IPS-11a (cell line): ENCODE measurements around the gene PLEKHM2.
"Not testable (repeated sequence)": the region's sequence is repeated elsewhere in the genome, so short reads cannot be mapped to it uniquely, and the experiment has no call there.

Experiments
- H3K4me3 ChIP-seq: one replicate; pipeline ENCODE4 v1.5.1; 2013; ENCODE audit warnings: low read depth, low read length, control low read depth

PLEKHM2 gene, protein sequence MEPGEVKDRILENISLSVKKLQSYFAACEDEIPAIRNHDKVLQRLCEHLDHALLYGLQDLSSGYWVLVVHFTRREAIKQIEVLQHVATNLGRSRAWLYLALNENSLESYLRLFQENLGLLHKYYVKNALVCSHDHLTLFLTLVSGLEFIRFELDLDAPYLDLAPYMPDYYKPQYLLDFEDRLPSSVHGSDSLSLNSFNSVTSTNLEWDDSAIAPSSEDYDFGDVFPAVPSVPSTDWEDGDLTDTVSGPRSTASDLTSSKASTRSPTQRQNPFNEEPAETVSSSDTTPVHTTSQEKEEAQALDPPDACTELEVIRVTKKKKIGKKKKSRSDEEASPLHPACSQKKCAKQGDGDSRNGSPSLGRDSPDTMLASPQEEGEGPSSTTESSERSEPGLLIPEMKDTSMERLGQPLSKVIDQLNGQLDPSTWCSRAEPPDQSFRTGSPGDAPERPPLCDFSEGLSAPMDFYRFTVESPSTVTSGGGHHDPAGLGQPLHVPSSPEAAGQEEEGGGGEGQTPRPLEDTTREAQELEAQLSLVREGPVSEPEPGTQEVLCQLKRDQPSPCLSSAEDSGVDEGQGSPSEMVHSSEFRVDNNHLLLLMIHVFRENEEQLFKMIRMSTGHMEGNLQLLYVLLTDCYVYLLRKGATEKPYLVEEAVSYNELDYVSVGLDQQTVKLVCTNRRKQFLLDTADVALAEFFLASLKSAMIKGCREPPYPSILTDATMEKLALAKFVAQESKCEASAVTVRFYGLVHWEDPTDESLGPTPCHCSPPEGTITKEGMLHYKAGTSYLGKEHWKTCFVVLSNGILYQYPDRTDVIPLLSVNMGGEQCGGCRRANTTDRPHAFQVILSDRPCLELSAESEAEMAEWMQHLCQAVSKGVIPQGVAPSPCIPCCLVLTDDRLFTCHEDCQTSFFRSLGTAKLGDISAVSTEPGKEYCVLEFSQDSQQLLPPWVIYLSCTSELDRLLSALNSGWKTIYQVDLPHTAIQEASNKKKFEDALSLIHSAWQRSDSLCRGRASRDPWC

GRCh38 chr1:15684042-15684461 is at the start of gene PLEKHM2:
Gene PLEKHM2 (plus strand): TSS chr1:15684320. CDS start chr1:15684559, 239 bp downstream.
- H3K4me3 ChIP-seq = peak within 1 kb of the TSS; percentile 55

DNA sequence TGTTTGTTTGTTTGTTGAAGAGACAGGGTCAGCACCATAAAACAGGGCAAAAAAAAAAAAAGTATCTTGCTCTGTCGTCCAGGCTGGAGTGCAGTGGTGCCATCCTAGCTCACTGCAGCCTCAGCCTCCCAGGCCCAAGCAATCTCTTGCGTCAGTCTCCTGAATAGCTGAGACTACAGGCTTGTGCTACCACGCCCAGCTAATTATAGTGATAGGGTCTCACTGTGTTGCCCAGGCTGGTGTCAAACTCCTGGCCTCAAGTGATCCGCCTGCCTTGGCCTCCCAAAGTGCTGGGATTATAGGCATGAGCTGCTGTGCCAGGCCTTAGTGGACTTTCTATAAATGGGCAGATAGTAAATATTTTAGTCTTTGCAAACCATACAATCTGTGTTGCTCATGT is 47.7 kb upstream of the PLEKHM2 start:
- H3K4me3 ChIP-seq = no peak overlapping the region

GRCh38 chr1:15637826-15638225 is 46.3 kb upstream of the PLEKHM2 start:
- no peak overlapping the region for H3K4me3 ChIP-seq

GRCh38 chr1:15639262-15639661 is 44.9 kb upstream of the PLEKHM2 start:
- no peak overlapping the region for H3K4me3 ChIP-seq

- no peak overlapping the region for H3K4me3 ChIP-seq
Measured at GRCh38 chr1:15639931-15640330, 44.2 kb upstream of the PLEKHM2 start.

- H3K4me3 ChIP-seq = no peak overlapping the region
Measured at GRCh38 chr1:15640667-15641066, 43.5 kb upstream of the PLEKHM2 start.

GRCh38 chr1:15649937-15650336 is 34.2 kb upstream of the PLEKHM2 start:
- H3K4me3 ChIP-seq = no peak overlapping the region

GRCh38 chr1:15650433-15650832 is 33.7 kb upstream of the PLEKHM2 start:
- no peak overlapping the region for H3K4me3 ChIP-seq

DNA sequence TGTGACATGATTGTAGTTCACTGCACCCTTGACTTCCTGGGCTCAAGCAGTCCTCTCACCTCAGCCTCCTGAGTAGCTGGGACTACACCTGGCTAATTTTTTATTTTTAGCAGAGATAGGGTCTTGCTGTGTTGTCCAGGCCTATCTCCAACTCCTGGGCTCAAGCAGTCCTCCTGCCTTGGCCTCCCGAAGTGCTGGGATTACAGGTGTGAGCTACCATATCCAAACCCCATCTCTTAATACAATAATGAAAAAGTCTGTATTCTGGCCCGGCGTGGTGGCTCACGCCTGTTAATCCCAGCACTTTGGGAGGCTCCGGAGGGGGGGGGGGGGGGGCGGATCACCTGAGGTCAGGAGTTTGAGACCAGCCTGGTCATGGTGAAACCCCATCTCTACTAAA is 32.0 kb upstream of the PLEKHM2 start:
- H3K4me3 ChIP-seq = not testable (repeated sequence)

- no peak overlapping the region for H3K4me3 ChIP-seq
Measured at GRCh38 chr1:15654091-15654690, 29.9 kb upstream of the PLEKHM2 start.

- H3K4me3 ChIP-seq = no peak overlapping the region
Measured at GRCh38 chr1:15656464-15656863, 27.7 kb upstream of the PLEKHM2 start.

DNA sequence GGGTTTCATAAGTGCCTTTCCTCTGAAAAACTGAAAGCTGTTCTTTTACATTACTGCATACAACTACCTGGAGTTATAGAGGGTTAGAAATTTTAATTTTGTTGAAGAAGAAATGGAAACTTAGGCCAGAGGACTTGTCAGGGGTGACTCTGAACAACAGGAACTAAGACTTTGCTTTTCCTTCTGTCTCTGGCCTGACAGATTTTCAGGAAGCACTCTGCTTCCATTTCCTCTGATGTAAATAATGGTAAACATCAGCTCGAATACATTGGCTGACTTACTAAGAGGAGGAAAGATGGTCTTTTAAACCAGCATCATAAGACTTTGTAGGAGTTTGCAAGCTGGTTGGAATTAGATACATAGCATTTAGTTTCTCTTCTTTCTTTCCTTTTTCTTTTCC is 27.1 kb upstream of the PLEKHM2 start:
- H3K4me3 ChIP-seq = no peak overlapping the region

GRCh38 chr1:15660151-15660550 is 24.0 kb upstream of the PLEKHM2 start:
- H3K4me3 ChIP-seq = no peak overlapping the region

GRCh38 chr1:15662477-15662876 is 21.6 kb upstream of the PLEKHM2 start:
- H3K4me3 ChIP-seq = no peak overlapping the region

DNA sequence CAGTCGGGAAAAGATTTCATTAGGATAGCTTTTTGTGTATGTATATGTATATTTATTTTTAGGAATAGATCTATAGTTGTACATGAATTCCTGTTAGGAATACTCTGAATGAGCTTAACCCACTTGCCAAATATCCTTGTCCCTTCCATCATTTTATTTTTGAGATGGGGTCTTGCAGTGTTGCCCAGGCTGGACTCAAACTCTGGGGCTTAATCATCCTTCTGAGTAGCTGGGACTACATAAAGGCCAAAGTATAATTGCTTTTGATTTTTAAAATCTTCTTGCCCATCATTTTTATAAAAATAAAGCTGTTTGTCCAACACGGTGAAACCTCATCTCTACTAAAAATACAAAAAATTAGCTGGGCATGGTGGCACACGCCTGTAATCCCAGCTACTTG is 20.2 kb upstream of the PLEKHM2 start:
- H3K4me3 ChIP-seq = no peak overlapping the region

DNA sequence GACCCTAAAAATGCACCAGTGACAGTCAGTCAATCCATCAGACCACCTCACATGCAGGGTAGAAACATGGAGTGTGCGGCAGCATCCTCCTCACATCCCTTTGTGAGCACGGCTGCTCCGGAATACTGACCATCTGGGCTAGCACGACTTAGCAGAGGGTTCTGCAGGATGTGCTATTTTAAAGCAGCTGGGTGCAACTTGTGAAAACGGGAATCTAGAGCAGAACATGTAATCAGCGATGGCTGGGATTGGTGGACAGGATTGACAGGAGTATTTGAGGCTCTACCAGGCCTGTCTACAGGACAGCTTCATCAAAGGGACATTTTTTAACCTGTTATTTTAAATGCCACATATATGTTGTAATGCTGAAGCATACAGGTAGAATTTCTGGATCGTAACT is 16.8 kb upstream of the PLEKHM2 start:
- H3K4me3 ChIP-seq = no peak overlapping the region

- H3K4me3 ChIP-seq = no peak overlapping the region
Measured at GRCh38 chr1:15668089-15668754, 15.9 kb upstream of the PLEKHM2 start.

- no peak overlapping the region for H3K4me3 ChIP-seq
Measured at GRCh38 chr1:15669074-15669473, 15.0 kb upstream of the PLEKHM2 start.

- H3K4me3 ChIP-seq = no peak overlapping the region
Measured at GRCh38 chr1:15669864-15670263, 14.3 kb upstream of the PLEKHM2 start.

GRCh38 chr1:15671430-15671829 is 12.7 kb upstream of the PLEKHM2 start:
- H3K4me3 ChIP-seq = no peak overlapping the region
